Measurements from ENCODE around the gene AGAP6.
"Not testable (repeated sequence)": the region's sequence is repeated elsewhere in the genome, so short reads cannot be mapped to it uniquely, and the experiment has no call there.

DNA sequence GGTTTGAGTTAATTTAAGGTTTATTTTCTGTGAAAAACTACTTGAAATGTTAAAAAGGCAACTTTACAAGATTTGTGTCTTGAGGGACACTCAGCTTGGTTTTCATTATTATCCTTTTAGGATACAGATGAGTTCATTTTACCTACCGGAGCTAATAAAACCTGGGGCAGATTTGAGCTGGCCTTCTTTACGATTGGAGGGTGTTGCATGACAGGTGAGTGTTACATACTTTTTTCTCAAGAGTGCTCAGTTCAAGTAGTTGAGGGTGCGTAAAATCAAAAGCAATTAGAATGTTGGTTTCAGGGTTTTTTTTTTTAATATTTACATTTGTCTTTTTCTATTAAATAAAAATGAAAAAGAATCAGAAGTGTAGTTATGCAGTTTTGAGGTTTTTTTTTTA lies 36.2 kb upstream of the AGAP6 start:
- TF ChIP-seq, protein P1, sequence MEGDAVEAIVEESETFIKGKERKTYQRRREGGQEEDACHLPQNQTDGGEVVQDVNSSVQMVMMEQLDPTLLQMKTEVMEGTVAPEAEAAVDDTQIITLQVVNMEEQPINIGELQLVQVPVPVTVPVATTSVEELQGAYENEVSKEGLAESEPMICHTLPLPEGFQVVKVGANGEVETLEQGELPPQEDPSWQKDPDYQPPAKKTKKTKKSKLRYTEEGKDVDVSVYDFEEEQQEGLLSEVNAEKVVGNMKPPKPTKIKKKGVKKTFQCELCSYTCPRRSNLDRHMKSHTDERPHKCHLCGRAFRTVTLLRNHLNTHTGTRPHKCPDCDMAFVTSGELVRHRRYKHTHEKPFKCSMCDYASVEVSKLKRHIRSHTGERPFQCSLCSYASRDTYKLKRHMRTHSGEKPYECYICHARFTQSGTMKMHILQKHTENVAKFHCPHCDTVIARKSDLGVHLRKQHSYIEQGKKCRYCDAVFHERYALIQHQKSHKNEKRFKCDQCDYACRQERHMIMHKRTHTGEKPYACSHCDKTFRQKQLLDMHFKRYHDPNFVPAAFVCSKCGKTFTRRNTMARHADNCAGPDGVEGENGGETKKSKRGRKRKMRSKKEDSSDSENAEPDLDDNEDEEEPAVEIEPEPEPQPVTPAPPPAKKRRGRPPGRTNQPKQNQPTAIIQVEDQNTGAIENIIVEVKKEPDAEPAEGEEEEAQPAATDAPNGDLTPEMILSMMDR (IDR thresholded peaks at IDR 0.05; ENCODE audit: low read depth, low read length, poor library complexity, severe bottlenecking): not testable (repeated sequence)
- not testable (repeated sequence) for TF ChIP-seq EZH2phosphoT487 (IDR thresholded peaks at IDR 0.05; ENCODE audit: borderline replicate concordance, low read length)
